NCI-H345 (cell line): Measurements from ENCODE around the gene BID.

Source experiments
- DNase-seq: peaks from one replicate; lab custom pipeline; 2025; lab: John Stamatoyannopoulos, UW

BID gene

DNA sequence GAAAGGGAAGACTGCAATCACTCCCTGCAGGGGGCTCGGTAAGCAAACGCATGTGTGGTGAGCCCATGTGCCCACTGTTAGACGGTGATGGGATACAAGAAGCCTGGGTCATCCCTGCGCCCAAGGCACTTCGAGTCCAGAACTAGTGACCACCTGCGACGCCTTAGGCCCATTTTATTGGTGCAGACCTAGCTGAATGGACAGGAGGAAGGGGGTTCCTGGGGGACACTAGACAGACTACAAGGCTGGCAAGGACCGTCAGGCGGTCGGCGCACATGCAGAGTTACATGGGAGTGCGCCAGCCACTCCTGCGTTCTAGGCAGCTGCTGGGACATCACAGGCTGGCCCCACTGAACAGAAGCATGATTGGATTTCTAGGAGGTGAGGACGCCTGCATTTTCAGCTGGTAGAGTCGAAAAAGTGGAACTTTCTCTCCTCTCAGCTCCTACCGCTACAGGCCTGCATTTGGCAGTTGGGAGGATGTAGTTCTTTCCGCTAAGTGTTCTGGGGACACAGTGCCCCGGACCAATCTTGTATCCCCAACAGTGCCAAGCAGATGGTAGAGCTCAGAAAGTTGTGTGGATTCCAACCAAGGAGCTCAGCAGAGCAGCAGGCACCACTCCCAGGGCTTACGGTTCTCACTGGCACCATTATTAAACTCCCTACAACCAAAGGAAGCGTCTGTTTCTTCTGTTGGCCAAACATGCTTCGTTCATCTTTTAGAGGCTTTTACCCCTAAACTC is 35.7 kb downstream of the BID start:
- DNase-seq = no peak

DNA sequence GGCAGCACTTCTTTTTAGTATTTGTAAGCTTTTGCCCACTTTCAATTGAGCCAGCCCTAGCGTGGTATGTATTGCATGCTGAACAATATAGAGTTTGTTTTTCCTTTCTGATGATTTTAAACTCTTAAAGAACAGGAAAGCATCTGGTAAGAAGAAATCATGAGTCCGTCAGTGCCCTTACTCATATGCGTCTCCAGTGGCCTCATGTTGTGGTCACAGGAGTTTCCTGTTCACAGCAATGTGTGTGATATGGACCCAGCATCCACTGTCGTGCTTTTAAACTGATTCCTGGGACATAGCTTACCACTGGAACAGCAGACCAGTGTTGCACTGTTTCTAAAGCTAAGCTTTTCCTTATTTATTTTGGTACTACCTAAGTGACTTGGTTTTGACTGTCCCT is 40.1 kb downstream of the BID start:
- no peak for DNase-seq

DNA sequence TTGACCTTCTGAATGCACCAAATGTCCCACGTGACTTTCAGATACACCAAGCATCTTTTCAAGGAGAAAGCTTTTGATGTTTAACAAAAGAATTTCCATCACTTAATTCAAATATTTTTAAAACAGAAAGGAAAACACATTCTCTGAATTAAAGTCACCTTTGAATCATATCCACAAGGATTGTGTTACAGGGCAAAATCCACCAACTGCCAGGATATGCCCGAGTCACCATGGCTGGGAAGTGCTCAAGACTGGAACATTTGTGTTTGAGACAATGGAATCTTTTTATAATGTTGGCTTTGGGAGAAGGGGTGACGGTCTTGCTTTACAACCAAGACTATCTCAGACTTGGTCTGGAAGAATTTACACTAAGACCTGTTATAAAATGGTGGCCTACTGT is 40.8 kb downstream of the BID start:
- no peak for DNase-seq

DNA sequence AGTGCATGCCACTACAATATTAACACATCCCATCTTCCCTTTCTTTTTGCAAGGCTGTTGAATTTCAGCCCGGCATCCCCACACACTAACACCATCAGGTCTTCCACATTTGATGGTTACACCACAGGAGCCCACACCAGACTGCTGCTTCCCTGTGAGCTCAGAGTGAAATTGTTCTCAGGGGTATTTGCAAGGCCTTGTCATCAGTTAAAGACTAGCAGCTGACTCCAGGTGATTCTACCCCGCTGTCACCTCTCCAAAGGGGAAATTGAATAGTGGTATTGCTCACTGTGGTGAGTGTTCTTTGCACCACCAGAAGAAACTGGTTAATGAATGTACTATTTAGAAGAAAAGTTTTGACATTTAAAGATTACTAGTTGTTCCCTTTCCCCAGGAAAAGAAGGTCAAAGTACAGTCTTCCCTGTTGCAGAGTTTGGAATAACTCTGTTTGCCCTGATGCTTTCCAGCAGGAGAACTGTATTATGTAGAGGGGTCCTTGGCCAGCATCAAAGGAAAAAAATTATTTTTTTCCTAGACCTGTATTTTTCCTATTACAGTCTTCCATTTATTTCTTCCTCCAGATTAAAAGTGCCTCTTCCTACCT is 41.9 kb downstream of the BID start:
- no peak for DNase-seq

DNA sequence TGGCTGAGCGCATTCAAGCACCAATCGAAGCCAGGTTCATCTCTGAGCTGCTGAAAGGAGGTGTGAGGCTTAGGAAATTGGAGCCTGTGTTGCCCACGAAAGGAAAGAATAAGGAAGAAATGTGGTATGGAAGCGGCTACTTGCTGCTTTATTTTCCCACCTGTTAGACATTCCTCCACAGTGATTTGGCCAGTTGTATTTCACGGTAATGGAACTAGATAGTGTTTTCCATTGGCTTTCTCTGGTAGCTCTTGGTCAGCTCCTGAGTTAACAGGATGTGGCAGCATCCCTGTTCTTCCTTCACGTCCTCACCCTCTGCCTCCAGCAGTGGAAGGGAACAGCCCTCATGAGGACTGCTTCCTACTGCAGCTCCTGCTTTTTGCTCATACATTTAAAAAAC is 44.7 kb downstream of the BID start:
- DNase-seq = no peak

DNA sequence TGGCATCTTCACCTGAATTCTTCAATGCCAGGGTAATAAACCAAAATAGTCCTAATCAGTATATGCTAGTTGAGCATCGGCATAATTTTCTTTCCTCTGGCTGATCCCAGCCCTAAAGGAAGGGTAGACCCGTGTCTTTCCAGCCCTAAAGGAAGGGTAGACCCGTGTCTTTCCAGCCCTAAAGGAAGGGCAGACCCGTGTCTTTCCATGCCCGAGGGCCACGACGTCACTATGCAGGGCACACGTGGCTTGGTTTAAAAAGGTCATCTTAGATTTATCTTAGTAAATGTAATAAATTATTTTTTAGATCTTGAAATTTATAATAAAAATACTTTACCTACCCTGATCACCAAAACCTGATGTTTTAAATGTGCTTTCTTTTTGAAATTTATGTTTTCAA is 45.5 kb downstream of the BID start:
- DNase-seq = no peak

DNA sequence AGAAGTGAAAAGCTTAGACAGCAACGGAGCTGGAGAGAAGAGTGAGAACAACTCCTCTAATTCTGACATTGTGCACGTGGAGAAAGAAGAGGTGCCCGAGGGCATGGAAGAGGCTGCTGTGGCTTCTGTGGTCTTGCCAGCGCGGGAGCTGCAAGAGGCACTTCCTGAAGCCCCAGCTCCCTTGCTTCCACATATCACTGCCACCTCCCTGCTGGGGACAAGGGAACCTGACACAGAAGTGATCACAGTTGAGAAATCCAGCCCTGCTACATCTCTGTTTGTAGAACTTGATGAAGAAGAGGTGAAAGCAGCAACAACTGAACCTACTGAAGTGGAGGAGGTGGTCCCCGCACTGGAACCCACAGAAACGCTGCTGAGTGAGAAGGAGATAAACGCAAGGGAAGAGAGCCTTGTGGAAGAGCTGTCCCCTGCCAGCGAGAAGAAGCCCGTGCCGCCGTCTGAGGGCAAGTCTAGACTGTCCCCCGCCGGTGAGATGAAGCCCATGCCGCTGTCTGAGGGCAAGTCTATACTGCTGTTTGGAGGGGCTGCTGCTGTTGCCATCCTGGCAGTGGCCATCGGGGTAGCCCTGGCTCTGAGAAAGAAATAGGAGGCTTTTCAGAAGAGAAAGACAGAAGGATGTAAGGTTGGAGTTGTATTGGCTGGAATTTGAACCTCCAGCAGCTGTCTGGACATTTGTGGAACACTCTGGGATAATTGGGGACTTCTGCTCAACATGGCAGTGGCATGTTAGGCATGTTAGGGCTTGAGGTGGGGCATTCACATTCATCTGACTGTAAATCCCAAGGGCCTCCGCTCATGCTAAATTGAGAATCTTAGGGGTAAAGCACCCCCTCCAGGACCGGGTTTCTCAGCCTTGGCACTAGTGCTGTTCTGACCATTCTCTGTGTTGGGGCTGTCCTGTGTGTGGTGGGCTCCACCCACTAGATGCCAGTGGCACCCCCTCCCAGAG is 47.1 kb downstream of the BID start:
- no peak for DNase-seq

DNA sequence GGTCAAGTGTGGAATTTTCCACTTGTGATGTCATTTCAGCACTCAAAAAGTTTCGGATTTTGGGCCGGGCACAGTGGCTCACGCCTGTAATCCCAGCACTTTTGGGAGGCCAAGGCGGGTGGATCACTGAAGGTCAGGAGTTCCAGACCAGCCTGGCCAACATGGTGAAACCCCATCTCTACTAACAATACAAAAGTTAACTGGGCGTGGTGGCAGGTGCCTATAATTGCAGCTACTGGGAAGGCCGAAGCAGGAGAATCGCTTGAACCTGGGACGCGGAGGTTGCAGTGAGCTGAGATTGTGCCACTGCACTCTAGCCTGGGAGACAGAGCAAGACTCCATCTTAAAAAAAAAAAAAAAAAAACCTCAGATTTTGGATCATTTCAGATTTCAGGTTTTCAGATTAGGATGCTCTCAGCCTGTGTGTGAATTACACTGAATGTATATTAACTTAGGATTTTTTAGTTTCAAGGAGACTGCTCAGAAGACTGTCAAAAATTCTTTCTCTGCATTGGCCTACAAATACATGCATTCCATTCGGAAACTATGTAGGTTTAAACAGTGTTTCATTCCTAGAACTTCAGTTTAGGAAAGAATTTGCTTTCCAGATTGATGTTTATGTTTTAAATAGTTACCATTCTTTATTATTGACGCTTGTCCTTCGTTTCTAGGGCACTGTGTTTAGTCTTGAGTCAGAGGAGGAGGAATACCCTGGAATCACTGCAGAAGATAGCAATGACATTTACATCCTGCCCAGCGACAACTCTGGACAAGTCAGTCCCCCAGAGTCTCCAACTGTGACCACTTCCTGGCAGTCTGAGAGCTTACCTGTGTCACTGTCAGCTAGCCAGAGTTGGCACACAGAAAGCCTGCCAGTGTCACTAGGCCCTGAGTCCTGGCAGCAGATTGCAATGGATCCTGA is 48.0 kb downstream of the BID start:
- no peak for DNase-seq

DNA sequence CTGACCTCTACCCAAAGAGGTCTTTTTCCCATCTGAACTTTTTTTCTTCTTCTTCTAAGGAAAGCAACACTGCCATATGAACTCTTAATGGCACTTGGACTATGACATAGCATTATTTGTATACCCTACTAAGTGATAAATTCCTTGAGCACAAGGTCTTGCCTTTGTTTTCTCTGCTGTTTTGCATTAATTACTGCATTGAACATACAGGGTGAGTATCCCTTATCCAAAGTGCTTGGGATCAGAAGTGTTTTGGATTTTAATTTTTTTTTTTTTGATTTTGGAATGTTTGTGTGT is 48.8 kb downstream of the BID start:
- DNase-seq = no peak

DNA sequence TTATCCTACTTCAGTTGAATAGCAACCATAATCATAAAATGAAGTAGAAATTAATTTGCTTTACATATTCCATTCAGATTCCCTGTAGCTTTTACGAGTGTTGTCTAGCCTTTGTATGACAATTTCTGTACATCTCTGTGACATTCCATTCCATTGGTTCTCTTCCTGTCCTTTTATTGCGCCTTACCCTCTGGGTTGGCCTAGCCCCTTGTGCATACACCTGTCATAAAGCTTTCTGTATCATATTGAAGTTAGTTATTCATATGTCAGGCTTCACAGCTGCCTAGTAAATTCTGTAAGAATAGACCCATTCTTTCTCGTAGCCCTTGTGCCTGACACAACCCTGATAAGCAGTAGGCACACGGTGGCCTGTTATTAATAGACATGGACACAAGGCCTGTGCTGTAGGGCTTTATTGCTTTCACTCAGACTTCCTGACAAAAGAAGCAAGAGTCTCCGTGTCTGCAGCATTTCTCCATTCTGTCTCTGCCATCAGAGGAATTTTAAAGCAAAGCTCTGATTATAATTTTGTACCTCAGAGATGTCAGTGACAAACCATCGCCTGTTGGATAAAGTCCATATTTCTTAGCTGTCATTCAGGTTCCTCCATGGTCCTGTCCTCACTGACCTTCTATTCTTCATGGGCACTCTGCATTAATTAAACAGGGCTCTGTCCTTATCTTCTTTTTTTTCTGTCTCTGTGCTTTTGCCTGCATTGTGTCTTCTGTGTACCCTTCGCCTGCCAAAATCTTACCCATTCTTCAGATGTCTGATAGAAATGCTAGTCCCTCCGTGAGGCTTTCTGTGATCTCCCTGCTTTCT is 49.4 kb downstream of the BID start:
- no peak for DNase-seq

DNA sequence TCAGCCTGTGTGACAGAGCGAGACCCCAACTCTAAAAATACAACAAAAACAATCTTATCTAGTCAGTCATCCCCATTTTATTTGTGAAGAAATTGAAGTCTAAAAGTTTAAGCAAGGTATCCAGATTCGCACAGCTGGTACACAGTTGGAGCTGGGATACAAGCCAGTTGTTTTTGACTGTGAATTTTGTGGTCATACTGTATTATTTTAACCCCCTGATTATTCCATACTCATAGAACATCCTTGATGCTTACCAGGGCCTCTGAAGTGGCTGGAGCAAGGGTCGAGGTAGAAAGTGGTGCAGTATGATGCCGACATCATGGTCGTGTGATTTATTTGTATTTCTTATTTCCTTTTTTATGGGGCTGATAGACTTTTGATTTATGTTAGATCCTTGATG is 50.0 kb downstream of the BID start:
- no peak for DNase-seq

DNA sequence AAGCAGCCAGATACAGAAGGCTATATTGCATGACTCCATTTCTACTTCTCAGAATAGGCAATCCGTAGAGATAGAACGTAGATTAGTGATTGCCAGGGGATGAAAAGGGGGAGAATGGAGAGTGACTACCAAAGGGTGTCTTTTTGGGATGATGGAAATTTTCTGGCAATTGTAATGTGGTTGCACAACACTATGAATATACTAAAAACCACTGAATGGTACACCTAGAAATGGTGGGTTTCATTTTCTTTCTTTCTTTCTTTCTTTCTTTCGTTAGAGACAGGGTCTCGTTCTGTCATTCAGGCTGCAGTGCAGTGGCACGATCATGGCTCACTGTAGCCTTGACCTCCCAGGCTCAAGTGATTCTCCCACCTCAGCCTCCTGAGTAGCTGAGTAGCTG is 54.4 kb downstream of the BID start:
- DNase-seq = no peak

DNA sequence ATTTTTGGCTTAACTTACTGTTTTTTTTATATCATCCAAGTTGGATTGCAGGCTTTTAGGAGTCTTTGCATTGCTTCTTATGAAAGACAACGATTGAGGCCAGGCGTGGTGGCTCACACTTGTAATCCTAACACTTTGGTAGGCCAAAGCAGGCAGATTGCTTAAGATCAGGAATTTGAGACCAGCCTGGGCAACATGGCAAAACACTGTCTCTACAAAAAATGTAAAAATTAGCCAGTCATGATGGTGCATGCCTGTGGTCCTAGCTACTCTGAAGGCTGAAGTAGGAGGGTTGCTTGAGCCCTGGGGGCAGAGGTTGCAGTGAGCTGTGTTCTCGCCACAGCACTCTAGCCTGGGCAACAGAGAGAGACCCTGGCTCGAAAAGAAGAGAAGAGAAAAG is 56.6 kb downstream of the BID start:
- DNase-seq = no peak

DNA sequence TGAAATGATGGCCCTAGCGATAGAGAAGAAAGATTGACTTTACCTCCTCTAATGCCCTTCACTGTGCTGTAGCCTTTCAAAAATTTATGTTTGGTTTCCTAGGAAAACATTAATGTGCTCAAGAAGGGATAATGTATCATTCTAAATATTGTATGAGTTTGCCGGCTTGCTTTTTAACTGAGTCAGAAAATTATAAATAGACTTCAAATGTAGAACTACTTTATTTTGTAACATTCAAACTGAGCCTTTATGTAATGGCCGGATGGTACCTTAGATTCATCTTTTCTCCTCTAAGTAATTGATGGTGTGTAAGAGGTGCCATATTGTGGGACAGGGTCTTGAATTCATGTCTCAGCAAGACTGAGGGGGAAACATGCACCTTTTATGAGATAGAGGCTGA is 57.7 kb downstream of the BID start:
- DNase-seq = no peak

DNA sequence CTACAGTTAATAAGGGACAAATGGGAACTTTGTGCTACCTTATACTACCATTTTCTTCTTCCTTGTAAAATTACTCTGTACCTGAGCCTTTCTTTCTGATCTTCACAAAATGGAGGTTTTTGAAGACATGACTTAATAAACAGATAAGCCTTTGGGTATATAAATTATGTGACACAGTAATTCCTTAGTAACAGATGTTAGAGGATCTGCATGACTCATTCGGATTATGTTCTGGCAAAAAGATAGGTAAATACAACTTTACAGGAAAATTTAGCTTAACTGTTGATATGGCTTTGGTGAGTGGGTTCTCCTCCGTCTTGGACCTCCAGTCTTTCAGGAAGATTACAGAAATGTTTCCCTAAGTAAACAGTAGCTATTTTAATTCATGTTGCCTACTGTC is 61.8 kb downstream of the BID start:
- DNase-seq = no peak

DNA sequence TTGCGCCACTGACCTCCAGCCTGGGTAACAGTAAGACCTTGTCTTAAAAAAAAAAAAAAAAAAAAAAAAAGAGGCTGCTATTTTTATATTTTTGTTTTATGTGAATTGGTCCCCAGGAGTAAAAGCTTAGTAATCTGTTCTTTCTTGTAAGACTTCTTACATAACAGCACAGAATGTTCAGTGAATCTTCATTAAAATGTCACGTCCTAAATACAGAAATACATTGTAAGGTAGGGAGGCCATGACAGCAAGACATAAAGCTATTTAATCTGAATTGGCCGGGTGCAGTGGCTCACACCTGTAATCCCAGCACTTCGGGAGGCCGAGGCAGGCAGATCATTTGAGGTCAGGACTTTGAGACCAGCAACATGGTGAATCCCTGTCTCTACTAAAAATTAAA is 64.2 kb downstream of the BID start:
- DNase-seq = no peak

DNA sequence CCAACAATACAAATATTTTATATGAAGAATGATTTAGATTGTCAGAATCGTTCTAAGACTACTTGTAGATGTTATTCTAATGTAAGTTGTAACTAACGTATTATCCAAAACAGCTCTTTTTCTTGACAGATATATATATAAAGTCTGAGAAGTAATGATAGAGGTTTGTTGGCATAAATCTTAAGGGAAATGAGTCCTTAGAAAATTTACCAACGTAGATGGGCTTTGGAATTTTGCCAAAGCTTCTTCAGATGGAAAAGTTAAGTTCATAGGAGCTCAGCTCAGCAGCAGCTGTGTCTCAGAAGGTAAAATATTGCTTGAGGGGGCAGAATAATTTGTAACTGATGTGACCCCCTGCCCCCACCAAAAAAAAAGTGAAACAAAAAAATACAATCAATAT is 66.7 kb downstream of the BID start:
- no peak for DNase-seq

DNA sequence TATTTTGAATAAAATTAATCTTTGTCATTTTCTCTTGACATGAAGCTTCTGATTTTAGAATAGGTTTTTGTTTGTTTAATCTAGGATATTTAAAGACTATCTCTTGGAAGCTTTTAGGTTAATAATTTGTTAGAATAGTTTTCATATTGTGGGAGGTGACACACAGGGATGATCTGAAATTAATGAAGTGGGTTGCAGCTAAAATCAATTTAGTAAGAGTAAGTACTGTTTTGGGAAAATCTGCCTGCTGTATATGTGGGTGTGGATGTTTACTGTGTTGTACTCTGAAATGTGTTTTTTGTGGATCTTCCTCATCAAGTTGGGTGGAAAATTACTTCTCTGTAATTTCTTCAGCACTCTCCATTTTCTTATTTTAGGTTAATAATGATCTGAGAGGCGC is 67.3 kb downstream of the BID start:
- no peak for DNase-seq

DNA sequence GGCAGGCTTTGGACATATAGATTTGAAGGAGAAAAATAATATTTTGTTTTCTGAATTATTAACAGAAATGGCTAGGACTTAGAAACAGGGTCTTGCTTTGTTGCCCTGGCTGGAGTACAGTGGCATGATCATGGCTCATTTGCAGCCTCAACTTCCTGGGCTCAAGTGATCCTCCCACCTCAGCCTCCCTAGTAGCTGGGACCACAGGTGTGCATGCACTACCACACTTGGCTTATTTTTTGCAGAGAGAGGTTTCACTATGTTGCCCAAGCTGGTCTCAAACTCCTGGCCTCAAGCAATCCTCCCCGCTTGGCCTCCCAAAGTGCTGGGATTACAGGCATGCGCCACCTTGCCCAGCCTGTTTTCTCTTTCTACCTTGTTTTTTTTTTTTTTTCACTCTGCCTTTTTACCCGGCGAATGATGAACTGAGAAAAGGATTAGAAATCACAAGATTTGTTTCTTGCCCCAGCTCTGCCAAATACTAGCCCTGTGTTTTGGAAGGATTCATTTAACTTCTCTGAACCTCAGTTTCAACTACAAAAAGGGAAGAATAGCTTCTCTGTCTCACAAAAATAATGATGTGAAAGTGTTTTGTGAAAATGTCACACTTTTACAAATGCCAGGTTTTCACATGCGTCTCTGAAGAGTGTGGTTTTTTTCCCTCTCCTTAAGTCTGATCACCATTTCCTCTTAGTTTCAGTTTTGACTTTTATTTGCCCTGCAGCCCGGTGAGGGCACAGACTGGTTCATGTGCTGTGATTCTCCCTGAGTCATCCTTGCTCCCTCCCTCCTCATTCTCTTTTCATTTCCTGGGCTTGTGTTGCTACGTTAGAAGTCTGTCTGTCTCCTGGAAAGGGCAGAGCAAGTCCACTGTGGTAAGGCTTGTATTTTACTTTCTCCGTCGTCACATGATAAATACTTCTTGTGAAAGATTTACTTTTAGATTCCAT is 68.0 kb downstream of the BID start:
- DNase-seq = no peak

DNA sequence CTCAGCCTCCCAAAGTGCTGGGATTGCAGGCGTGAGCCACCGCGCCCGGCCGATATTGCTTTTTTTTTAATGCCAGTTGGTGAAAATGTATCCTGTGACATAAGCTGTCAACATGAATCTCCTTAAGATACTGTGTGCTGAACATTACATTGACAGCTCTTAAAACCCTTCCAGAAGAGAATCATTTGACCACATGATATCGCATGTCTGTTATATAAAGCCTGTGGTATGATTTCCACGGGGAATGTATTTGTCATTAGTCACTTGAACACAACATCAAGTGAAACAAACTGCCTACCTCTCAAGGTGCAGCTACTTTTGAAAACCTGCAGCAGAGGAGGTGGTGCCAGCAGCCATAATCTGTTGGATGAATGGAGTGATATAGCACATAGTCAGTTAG is 68.7 kb downstream of the BID start:
- no peak for DNase-seq
